Sigmoid colon (tissue), 7 donors: ENCODE measurements around the gene FARP2. TPM values are rescaled to one million over a fixed set of nuclear protein-coding genes. Genes with fewer than 3 reads are reported as not detected.

Source experiments
- DNase-seq: peaks from one replicate; pipeline ENCODE4 v3.0.0-alpha.2; 2019
- H3K27ac ChIP-seq, 4 donors: fragments of 200-600 bp; sonication (generic); one replicate each; pipeline ENCODE4 v1.5.1; 2016 to 2019; ENCODE audit warnings: mild to moderate bottlenecking in 1 of 4
- H3K27me3 ChIP-seq, 3 donors: fragments of 200-600 bp; sonication (generic); one replicate each; pipeline ENCODE4 v1.5.1; 2019; ENCODE audit warnings: mild to moderate bottlenecking in 1 of 3
- H3K36me3 ChIP-seq, 4 donors: fragments of 200-600 bp; sonication (generic); one replicate each; pipeline ENCODE4 v1.5.1; 2016 to 2019
- H3K4me1 ChIP-seq, 4 donors: fragments of 200-600 bp; sonication (generic); one replicate each; pipeline ENCODE4 v1.5.1; 2017 to 2019
- H3K4me3 ChIP-seq, 4 donors: fragments of 200-600 bp; sonication (generic); one replicate each; pipeline ENCODE4 v1.5.1; 2017 to 2019; ENCODE audit warnings: mild to moderate bottlenecking in 2 of 4, moderate library complexity in 1 of 4
- H3K9me3 ChIP-seq, 4 donors: fragments of 200-600 bp in 3 of 4; sonication (generic) in 3 of 4; one replicate each; pipeline versions ENCODE4 v1.5.1 to v1.6.1; 2013 to 2019
- CTCF ChIP-seq, 4 experiments: fragments of 450-650 bp in 3 of 4; fragments of 200-600 bp in 1 of 4; IDR thresholded peaks; one replicate each; pipeline ENCODE4 v1.5.1; 2016 to 2019; ENCODE audit warnings: antibody characterized with exemption in 4 of 4, mild to moderate bottlenecking in 3 of 4, moderate library complexity in 2 of 4
- EP300 ChIP-seq, 4 donors: sonication (generic); formaldehyde crosslinking; IDR thresholded peaks; one replicate each; pipeline ENCODE4 v1.6.1; 2017; ENCODE audit warnings: antibody characterized with exemption in 4 of 4
- POLR2A ChIP-seq, 2 donors: fragments of 450-650 bp; IDR thresholded peaks; one replicate each; pipeline ENCODE4 v1.6.1; 2016; ENCODE audit warnings: antibody characterized with exemption in 2 of 2, mild to moderate bottlenecking in 2 of 2, moderate library complexity in 2 of 2
- POLR2AphosphoS5 ChIP-seq, 4 donors: sonication (generic); formaldehyde crosslinking; IDR thresholded peaks; one replicate each; pipeline ENCODE4 v1.6.1; 2017; ENCODE audit warnings: antibody characterized with exemption in 4 of 4
- WGBS, 2 donors: extraction: QIAGEN DNeasy Blood & Tissue Kit; methylation state at CpG; one replicate each; pipeline ENCODE4 v1.1.7; 2013; 5-methylcytosine and 5-hydroxymethylcytosine counted together
- intact Hi-C: fragments of 100-400 bp; cut with DNase I; formaldehyde crosslinking; loops from one replicate; pipeline ENCODE4 v1.15.1; 2023
- polyA plus RNA-seq, 3 donors: library from polyadenylated mRNA; stranded (reverse); fragments of 200-250 nt; gene quantifications; one replicate each; pipeline ENCODE4 v1.2.3, GENCODE V29; 2013
- total RNA-seq, 4 donors: library from RNA; depleted of rRNA; stranded (reverse); fragments of >200 nt; gene quantifications; one replicate each; pipeline ENCODE4 v1.1.0, GENCODE V29; 2016
- donor health status: healthy with polysubstance abuse.
- donor health status: Bipolar disorder and iron deficiency.
- donor health status: healthy.

The FARP2 gene
- total and polyA plus RNA-seq, 7 donors: 19.3 to 41.6 (median 28.5) TPM

GRCh38 chr2:241314226-241315092, 41.6 kb upstream of the FARP2 start:
- Histone ChIP-seq H3K27me3 (no peaks in the 10 kb centered on the region), H3K9me3 (no peaks in the 10 kb centered on the region), H3K27ac (peak overlapping the region; percentile 97 to 99 (median 98)), H3K4me1 (peaks cover 0 to 63% (median 51%) of the 10 kb centered on the region in 4 donors), H3K36me3 (no peaks in the 10 kb centered on the region), H3K4me3 (peak overlapping the region; percentile 73 to 93 (median 84))
- 2 to 3% methylated on average over 38 of the region's 38 CpGs for WGBS, 2 donors
- intact Hi-C loops: loop anchor here (1.0 to 10.0 kb wide), 7 partner anchors 42 to 750 kb away; partner anchors contain the start of genes ATG4B, DTYMK, DUSP28 and FARP2
- no peak for DNase-seq
- TF ChIP-seq CTCF (IDR thresholded peaks at IDR 0.05): no peak
- no peak for TF ChIP-seq POLR2AphosphoS5 (IDR thresholded peaks at IDR 0.05)
- no peak for TF ChIP-seq POLR2A (IDR thresholded peaks at IDR 0.05)
- TF ChIP-seq EP300 (IDR thresholded peaks at IDR 0.05): no peak

- H3K27ac ChIP-seq: peak within 1 kb of the TSS; percentile 97 to 99 (median 98)
- TF ChIP-seq EP300 (IDR thresholded peaks at IDR 0.05): peak in 1 of 4 donors; percentile 80
- TF ChIP-seq POLR2A (IDR thresholded peaks at IDR 0.05): peak; percentile 52 to 69
- no peak for TF ChIP-seq CTCF (IDR thresholded peaks at IDR 0.05)
- peak; percentile 68 to 85 (median 76) for TF ChIP-seq POLR2AphosphoS5 (IDR thresholded peaks at IDR 0.05)
- DNase-seq: peak; percentile 99
- H3K4me3 ChIP-seq: peak within 1 kb of the TSS; percentile 73 to 93 (median 89)
- no peaks in the 10 kb centered on the region for H3K27me3 ChIP-seq
- no peaks in the 10 kb centered on the region for H3K9me3 ChIP-seq
- intact Hi-C loops: loop anchor here (1.0 to 10.0 kb wide), 6 partner anchors 41 to 750 kb away; partner anchors contain the start of genes ATG4B, DTYMK, DUSP28 and FARP2
- 0% methylated on average over 73 of the region's 73 CpGs for WGBS, 2 donors
- peaks cover 0 to 69% (median 55%) of the 10 kb centered on the region in 4 donors for H3K4me1 ChIP-seq
- no peaks in the 10 kb centered on the region for H3K36me3 ChIP-seq
Measured at GRCh38 chr2:241315093-241315878, 40.8 kb upstream of the FARP2 start, which contains the start of gene HDLBP. HDLBP (minus strand) TSS chr2:241315672; CDS start chr2:241266869, 48,803 bp downstream.

GRCh38 chr2:241315879-241316631, 40.0 kb upstream of the FARP2 start, which contains the start of gene SEPTIN2:
SEPTIN2 (plus strand) TSS chr2:241315925; CDS start chr2:241324233, 8,308 bp downstream.
- Histone ChIP-seq H3K4me3 (peak within 1 kb of the TSS; percentile 73 to 93 (median 89)), H3K36me3 (no peaks in the 10 kb centered on the region), H3K9me3 (no peaks in the 10 kb centered on the region), H3K27ac (peak within 1 kb of the TSS; percentile 97 to 99 (median 98)), H3K27me3 (no peaks in the 10 kb centered on the region), H3K4me1 (peaks cover 0 to 75% (median 62%) of the 10 kb centered on the region in 4 donors)
- TF ChIP-seq POLR2AphosphoS5 (IDR thresholded peaks at IDR 0.05) (peak; percentile 81 to 95 (median 90)), EP300 (IDR thresholded peaks at IDR 0.05) (no peak), POLR2A (IDR thresholded peaks at IDR 0.05) (peak; percentile 63 to 76), CTCF (IDR thresholded peaks at IDR 0.05) (no peak)
- intact Hi-C loops: loop anchor here (1.0 to 10.0 kb wide), 6 partner anchors 40 to 751 kb away; partner anchors contain the start of genes ATG4B, DTYMK, DUSP28 and FARP2
- peak; percentile 89 for DNase-seq
- 0 to 1% methylated on average over 75 of the region's 75 CpGs for WGBS, 2 donors

GRCh38 chr2:241316825-241317224, 39.3 kb upstream of the FARP2 start:
- intact Hi-C loops: loop anchor here (5.0 to 10.0 kb wide), 3 partner anchors 100 to 752 kb away; partner anchors contain the start of genes DTYMK, DUSP28 and RNPEPL1
- Histone ChIP-seq H3K4me1 (peaks cover 0 to 77% (median 66%) of the 10 kb centered on the region in 4 donors), H3K4me3 (peak overlapping the region; percentile 73 to 93 (median 89)), H3K9me3 (no peaks in the 10 kb centered on the region), H3K27me3 (no peaks in the 10 kb centered on the region), H3K27ac (peak overlapping the region; percentile 97 to 99 (median 98)), H3K36me3 (no peaks in the 10 kb centered on the region)
- DNase-seq: no peak
- 4 to 22% methylated on average over 4 of the region's 4 CpGs for WGBS, 2 donors
- TF ChIP-seq EP300 (IDR thresholded peaks at IDR 0.05) (no peak), POLR2AphosphoS5 (IDR thresholded peaks at IDR 0.05) (no peak), CTCF (IDR thresholded peaks at IDR 0.05) (no peak), POLR2A (IDR thresholded peaks at IDR 0.05) (no peak)
